HuH-7.5 (cell line): ENCODE data around the gene FLRT2.

Experiments used
- DNase-seq: peaks from one replicate; pipeline ENCODE4 v3.0.0; 2011; ENCODE audit warnings: low spot score

Gene FLRT2

DNA sequence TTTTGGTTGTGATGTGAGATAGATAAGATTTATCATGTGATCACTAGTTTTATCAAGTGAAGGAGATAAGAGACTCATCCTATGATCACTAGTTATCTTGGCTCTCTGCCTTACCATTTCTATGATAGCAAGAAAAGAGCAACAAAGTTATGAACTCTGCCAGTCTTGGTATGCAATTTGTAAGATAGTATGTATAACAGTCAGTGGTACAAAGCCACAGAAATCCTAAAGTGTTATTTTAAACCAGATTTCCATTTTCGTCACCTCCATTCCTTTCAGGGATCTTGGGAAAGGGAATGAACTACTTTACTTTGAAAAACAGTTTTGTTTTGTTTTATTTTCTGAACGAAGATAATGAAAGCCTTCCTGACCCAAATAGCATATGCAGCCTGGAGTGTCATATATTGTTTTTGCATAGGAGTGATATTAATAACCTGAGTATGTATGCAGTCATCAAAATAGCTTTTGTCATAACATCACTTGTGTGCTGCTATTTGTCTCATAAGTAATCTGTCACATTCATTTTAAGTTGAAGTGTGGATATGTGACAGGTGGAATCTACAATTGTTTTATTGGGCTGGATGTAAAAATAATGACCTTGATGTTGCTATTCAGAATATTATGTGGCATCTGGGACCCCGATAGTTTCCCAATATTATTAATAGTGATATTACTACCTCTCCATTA lies 35.0 kb downstream of the FLRT2 start:
- no peak for DNase-seq

DNA sequence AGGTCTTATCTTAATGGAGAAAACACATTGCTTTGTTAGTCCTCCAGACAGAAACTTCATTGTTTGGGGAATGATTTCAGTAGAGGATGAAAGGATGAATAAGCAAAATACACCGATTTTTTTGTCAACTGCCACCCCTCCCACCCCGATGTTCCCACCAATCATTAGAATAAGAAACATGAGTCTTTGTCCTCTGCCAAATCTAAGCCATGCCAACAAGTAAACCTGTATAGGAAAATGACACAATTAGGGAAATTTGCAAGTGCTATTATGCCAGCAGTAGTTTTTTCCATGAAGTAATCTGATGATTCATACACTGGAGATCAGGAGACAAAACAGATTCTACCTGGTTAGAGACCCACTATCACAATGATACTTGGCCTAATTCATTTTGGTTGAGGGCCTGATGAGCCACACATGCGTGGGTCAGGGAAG lies 35.9 kb downstream of the FLRT2 start:
- DNase-seq = no peak

DNA sequence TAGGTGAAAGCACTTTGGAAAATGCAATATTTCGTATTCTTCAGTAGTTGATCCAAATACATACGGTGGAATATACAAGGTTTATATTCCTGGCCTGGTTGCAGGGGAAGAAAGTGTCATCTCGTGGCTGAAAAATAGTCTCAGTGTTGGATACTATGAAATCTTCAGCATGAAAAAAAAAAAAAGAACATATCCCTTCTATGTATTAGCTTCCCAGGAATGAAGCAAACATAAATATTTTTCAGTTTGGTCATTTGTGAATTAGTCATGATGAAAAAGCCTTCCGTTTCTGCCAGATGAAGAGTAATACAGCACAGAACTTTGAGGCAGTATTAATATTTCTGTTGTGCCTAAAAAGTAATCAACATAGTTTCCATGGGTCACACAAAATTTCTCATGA lies 36.7 kb downstream of the FLRT2 start:
- no peak for DNase-seq

DNA sequence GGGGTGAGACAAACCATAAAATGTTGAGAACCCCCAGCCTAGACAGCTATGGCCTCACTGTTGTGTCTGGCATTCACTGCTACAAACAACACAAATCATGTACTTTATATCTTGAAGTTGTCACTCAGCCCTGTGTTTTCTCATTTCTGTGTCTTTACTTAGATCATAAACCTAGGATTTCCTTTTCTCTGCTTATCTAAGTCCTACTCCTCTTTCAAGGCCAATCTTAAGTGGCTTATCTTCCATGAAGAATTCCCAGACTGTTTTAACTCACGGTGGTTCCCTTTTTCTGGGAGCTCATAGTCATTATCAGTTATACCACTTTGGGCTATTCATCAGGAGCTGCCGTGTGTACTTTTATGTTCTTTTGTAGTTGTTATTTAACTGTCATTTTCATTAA lies 42.1 kb downstream of the FLRT2 start:
- DNase-seq = no peak

DNA sequence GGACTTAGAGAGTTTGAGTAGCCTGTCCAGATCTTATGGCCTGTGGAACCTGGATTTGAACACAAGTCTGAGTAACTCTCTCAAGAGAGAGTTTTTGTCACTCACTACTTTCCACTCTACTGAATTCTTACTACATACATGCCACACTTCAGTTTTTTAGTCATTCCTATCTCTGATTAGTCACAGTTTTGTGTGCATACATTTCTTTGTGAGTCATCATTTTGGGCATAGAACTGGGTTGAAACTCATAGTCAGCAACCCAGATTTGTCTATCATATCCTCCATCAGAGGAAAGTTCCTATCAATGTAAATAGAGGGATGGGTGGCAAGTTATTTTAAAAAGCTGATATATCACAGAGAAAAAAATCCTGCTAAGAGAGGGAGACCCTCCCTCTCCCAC lies 42.9 kb downstream of the FLRT2 start:
- no peak for DNase-seq

DNA sequence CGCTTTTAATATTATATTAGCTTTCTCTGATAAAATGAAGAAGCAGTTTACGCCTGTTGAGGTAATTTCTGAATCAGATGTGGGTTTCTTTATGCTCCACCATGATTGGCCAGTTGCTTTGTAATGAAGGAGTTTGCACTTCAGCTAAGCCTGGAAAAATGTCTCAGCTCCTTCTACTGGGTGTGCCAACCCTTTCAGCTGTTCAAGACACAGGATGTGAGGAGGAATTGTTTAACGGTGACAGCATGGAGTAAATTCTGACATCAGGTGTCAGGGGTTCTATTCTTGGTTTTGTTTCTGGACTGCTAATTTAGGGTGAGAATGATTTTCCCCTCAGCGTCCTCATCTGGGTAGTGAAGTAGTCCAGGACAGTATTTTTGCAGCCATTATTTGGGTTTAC lies 43.5 kb downstream of the FLRT2 start:
- no peak for DNase-seq

DNA sequence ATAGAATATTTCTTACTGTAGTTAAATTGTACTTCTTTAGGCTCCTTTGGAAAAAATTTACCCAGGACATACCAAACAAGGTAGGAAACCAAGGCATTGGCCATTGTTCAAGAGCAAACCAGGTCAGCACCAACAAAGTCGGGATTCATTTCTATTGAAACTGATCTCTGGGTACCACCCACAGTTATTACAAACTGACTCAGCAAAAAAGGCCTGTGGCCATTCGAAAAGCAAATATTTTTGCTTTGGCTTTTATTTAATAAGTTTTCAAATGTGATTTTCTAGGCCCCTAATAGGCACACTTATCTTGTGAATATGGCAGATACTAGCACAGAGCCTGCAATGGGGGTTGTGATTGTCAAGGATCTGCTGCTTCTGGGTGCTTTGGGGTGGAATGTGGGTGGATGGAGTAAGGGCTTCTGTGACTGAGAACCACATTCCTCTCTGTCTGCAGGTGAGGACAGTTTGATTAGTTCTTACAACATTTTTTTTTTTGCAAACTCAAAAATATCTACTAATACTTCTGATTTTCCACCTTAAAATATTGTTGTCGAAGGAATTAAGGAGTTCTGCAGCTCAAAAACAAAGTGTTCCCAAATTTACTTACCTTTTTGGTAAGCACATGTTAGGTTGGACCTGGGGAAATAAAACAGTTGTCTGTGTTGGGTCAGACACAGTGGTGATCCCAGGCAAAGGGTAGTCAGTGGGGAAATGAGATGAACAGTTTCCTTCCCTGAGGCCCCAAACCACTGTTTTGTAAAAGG lies 45.1 kb downstream of the FLRT2 start:
- no peak for DNase-seq

DNA sequence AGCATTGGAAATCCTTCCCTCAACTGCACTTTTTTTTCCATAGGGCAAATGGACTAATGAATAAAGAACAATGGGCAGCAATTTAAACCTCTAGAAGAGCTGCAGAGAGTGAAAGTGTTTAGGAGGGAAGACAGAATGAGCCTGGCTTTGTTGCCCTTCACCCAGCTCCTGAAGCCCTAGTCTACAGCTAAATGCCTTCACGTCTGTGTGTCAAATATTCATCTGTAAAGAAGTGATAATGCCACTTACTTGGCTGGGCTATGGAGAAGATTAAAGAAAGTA lies 45.6 kb downstream of the FLRT2 start:
- no peak for DNase-seq

DNA sequence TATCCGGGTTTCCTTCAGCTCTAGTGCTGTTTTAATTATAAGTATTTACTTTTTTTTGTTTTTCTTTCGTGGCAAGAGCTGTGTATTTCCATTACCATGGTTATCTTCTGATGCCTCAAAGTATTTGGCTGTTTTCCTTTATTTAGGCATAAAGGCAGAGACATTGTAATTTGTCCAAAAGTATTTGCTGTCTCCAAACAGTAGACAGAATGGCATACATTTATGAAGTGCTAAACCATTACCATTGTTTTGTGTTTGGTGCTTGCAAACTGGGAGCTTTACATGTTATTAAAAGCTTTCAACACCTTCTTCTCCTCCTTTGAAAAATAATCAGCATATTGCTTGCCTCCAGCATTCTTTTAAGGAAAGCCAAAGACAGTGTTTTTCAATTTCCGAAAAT lies 46.3 kb downstream of the FLRT2 start:
- no peak for DNase-seq

DNA sequence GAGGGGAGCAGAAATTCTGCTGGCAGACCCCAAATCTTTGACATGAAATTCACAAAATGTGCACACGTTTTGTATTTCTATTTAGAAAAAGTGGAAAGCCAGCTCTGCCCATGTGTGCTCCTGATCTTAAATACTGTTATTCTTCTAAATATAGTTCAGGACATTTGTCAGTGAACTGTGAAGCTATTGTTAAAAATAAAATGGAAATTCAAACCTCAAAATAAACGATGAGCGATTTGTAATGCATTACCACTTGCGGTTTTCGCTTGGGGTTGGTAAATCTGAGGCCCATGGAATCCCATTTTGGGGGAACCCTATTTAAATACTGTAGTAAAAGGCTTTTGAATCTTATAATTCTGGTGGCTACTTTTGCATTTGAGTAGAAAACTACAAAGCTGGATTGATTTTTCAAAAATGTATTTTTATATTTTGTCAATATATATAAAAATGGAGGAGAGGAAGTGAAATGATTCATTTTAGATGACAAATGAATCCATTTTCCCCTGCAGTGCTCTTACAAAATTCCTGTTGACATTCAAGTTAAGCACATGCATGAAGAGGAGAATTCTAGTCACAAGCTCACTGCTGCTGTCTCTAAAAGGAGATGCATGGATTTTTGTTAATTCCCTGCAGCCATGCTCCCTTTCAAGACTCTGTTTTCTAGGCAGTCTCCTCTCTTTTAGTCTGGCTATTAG lies 47.1 kb downstream of the FLRT2 start:
- DNase-seq = no peak

DNA sequence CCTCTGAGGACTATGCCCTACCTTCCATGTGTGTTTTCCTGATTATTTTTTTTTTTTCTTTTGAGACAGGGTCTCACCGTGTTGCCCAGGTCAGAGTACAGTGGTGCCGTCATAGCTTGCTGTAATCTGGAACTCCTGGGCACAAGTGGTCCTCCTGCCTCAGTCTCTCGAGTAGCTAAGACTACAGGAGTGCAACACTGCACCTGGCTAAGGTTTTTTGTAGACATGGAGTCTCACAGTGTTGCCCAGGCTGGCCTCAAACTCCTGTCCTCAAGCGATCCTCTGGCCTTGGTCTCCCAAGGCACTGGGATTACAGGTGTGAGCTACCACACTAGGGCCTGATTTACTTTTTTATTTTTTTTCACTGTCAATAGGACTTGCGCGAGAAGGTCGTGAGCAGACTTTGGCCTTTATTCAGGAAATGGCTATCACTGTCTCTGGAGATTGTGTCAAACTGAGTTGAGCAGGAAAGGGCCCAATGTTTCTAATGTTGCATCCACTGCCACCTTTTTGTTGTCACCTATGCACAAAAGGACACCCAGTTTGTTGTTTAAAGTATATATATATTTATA lies 47.7 kb downstream of the FLRT2 start:
- no peak for DNase-seq

DNA sequence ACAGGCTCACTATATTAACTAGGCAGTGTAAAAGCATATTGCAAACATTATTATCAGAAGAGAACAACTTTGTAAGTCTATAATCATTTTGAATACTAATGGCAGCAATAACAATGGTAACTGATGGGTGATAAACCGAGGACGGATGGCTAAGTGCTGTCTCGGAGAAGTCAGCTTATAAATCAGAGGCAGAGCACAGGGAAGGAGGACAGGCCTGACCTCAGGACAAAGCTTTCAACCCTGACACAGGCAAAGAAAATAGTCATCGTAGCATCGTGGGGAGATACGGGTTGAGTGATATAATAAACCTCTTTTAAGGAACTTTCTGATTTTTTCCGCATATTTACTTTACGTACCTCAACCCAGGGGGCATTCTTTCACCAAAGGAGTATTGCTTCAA lies 48.4 kb downstream of the FLRT2 start:
- no peak for DNase-seq

DNA sequence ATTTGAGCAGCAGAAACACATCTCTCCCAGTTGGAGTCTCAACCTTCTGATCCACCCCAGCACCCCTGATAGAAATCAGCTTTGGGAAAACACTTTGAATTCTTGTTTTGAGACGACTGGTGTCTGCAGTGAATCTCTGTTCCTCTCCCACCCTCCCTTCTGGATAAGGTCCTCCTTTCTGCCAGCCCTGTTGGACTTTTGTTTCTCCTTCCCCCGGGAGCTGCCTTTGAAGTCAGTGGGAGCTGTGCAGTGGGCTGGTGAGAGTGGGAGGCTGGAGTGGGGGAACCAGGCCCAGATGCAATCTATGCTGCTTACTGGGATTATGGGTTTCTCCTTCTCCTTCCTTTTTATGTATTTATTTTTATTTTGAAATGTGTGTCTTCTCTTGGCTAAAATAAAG lies 49.0 kb downstream of the FLRT2 start:
- no peak for DNase-seq

DNA sequence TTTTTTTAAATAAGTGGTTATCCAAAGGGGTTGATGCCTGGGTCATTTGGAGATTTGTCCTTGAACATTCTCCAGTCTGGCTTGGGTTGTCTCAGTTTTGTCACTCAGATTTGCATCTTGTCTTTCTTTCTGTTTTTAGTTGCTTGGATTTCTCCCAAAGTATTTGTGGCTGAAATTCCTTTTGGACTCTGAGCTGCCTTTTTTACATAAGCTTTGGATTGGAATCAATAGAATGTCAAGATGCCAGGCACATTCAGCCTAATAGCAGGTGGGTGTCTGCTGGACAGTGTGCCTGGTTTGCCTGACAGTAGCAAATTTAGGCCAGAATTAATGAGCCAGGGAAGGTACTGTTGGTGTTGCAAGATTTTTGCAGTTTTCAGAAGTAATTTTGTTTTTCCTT lies 50.0 kb downstream of the FLRT2 start:
- no peak for DNase-seq

DNA sequence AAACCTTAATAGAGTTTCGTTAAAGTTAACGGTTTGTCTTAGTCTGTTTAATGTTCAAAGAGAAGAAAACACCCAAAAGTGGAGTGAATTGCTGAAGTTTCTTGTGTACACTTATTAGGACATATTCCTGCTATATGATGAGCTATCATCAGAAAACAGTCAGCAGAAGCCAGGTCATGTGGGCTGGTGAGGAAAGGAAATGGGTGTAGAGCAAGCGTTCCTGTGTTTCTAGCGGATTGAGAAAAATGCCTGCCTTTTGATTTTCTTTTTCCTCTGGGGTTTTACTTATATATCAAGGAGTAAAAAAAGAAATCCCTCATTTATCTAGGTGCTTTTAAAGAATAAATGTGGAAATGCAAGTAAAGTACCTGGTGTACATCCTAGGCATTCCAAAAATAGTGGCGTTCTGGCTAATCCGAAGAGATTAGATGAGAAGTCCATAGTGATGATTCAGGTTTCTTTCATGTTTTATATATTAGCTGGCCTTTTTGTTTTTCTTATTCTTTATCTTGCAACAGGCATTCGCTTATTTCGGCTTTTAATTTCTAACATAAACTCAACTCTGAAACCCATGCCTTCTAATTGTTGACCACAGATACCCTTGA lies 50.7 kb downstream of the FLRT2 start:
- no peak for DNase-seq

DNA sequence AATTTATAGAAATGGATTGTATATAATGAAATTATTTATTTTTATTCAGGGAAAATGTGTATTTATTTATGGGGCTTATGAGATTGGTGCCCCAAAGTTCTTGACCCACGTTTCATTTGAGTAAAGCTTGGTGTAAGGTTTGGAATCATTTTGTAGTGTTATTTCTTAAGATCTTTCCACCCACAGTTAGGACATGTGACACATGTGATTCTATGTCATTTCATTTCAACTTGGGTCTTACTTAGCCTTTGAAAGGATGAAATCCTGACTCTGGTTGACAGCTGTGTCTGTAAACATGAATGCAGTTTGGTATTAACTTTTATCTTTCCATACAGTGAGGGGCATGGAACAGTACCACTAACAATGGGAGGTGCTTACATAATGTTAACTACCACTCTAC lies 51.7 kb downstream of the FLRT2 start:
- no peak for DNase-seq

DNA sequence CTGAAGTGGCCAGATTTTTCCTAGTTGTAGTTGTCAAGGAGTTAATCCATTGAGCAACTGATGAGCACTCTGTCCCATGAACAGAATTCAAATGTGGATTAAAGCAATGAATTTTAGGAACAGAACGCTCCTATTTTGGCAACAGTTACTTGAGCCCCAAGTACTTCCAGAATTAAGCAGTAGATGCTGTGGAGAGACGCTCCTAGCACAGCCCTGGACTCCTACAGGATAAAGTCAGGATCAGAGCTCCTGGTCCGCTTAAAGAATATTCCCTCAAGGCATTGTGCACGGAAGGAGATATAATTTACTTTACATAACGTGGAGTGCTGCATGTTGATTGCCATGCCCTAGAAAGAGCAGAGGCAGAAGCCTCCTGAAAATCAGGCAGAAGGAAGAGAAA lies 53.4 kb downstream of the FLRT2 start:
- DNase-seq = no peak

DNA sequence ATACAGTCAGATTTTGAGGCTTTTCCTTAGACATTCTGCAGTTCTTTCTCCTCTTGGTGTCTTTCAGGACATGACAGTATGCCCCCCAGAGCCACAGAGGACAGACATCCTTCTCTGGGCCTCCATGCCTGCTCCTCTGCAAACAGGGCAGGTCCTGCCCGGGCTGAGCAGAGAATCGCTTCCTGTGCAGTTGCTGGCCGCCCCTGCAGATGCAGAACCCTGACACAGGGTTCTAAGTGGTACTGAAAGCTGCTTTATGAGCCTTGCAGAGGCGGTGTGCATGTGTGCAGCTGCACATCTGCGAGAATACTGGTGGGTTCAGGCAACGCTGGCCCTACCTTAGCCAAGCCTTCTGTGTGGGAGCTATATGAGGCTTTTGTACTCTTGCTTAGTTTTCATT lies 54.5 kb downstream of the FLRT2 start:
- no peak for DNase-seq

DNA sequence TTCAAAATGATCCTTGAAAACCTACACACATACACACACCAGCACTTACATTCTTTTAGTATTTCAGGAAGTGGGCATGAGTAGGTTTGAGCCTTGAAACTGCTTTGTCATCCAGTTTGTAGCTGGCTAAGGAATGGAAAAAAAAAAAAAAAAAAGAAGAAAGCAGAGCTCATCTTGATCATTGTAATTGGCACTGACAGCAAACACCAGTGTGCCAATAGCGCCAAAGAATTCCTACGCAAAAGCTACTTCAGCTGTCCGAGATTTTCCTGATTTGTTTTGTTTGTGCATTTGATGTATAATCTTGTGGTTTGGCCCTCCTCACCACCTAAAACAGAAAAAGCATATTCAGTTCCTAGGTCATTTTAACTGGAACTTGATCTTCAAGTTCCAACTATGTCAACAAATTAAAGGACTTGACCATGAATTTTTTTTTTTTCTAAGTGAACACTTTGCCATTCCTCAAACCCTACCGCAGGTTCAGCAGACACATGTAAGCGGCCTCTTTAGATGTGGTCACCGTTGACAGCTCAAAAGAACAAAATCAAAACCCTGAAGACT lies 57.3 kb downstream of the FLRT2 start:
- no peak for DNase-seq

DNA sequence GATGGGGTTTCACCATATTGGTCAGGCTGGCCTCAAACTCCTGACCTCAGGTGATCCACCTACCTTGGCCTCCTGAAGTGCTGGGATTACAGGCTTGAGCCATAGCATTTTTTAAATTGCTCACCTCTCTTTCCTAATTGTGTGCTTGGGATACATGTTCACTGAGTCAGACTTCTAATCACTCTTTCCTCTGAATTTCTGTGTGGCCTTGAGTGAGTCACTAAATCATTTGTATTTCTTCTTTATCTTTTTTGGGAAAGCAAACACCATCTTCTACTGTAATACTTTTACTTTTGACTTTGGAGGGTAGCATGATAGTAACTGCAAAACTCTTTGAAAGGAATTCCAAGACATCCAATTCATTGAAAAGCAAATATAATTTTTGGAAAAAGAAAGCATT lies 60.8 kb downstream of the FLRT2 start:
- no peak for DNase-seq

DNA sequence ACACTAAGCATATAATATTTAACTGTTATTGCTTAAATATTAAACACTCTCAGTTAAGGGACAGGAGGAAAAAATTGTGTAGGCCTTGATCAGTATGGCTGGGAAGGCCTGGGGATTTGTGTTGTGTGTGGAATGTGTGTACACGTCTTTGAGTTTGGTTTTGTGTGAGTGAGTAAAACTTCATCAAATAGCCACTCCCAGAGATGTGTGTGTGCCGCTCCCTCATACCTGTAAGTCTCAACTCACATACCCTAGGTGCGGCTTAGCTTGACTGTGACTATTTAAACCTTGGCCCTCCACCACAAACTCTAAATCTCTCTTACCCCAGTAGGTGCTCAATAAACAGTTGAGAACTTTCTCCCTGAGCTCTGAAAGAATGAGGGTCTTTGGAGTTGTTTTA lies 64.3 kb downstream of the FLRT2 start:
- no peak for DNase-seq

DNA sequence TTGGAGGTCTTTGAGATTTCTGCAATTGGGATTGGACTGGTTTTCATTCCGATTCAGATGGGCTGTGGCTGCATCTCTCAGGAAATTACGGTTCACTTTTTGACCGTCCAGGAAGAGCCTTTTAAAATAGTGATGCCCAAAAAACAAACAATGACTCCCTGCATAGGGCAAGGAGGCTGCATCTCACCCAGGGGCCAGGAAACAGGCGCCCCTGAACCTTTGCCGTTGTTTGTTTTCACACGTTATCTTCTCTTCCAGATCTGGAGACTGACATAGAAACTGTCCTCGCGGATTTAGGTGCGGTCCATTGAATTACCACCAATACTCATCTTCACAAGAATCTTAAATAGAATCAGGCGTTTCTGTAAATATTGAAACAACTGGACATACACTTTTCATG lies 66.0 kb downstream of the FLRT2 start:
- DNase-seq = no peak

DNA sequence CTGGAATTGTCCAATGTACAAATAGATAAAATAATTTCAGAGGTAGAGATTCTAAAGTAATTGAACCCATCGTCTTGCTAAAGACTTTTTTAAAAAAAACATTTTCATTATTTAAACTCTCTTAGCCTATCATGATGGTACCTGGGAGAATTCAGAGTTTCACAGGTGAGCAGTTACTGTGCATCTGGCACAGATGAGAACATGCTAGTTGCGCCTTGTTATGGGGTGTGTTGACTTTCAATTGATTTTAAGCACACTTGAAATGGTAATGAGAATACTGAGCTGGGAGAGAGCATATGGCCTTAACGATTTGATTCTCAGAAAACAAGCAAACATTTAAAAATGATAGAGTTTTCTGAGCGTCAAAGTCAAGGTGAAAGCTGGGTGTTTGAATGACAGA lies 66.6 kb downstream of the FLRT2 start:
- DNase-seq = no peak
